Suppressor macrophage (primary cell): ENCODE data around the gene RPL19.
A peak's percentile ranks its signal among the peaks of the same experiment; 100 is the strongest.

Experiments used
- DNase-seq, 4 experiments: peaks; one replicate each; pipeline ENCODE4 v3.0.0-alpha.2; 2020 to 2022

RPL19 gene

DNA sequence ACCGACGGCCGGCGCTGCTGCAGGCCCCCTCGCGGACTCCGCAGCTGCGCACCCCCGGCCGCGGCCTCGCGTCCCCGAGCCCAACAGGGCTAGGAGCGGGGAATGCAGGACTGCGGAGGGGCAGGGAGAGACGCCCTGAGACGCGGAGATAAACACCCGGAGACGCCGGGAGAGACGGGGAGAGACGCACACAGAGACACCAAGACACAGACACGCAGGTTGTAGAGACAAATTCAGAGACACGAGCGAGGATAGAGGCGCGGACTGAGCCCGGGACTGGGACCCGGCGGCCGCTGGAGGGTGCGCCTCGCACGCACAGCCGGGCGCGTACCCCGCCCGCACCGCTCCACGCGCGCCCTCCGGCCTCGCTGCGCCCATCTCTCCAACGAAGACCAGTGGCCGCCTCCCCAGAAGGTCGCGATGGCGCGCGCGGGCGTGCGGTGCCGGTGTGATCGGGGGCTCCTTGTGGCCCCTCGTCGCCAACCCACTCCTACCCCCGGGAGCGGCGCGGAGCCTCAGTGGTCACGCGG lies 24.8 kb downstream of the RPL19 start:
- DNase-seq, result peak in 1 of 4 experiments; percentile 33

DNA sequence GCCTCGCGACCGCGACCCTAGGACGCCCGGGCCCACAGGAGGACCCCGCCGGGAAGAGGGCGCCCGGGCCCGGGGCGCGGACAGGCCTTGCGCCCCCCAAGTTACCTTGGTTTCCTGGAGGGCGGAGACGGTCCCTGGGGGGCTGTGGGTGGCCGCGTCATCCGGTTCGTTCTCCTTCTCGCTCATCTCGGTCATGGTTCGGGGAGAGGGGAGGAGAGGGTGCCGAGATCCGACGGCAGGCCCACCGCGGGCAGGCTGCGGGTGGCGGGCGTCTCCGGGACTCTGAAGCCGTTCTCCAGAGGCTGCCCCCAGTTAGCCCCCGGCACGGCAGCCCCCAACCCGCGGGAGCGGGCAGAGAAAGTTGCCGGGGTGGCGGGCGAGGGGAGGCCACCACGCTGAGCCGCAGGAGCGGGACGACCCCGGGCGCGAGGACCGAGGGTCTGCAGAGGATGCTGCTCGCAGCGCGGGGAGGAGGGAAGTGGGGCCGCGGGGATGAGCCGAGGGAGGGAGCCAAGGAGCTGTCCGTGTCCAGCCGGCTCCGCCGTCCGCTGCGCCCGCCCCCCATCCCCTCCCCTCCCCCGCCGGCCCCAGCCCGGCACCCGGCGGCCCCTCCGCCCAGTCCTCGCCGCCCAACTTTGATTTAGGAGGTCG lies 25.4 kb downstream of the RPL19 start, which contains the start of gene STAC2:
Gene STAC2 (minus strand): TSS at position 638 of the 651 bp plus-strand sequence. CDS start 443 bp downstream, at position 195.
- peak in 1 of 4 experiments; percentile 44 for DNase-seq

GRCh38 chr17:39225959-39226683 lies 26.0 kb downstream of the RPL19 start:
- peak in 2 of 4 experiments; percentile 32 to 46 for DNase-seq

DNA sequence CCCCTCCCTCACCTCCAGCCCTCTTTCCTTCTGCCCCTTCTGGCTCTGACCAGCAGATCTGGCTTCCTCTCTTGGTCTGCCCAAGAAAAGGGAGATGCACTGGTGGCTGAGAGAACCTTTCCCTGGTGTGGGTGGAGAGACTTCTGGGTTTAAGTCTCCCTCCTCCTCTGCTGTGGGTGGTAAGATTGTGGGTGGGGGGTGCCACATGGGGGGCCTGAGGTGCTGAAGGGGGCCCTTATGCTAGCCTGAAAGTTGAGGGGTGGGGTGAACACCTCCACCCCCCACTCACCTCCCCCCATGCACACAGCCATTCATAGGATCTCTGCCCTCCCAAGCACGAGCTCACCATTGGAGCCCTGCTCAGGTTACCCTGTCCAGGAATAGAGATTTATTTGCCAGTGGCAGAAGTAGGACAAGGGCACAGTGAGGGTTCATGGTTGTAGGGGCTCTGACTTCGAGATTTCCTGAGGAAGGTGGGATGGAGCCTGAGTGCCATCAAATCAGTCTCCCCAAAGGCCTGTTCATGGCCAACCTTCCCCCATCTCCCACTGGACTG lies 27.4 kb downstream of the RPL19 start:
- DNase-seq, result no peak

- peak in 2 of 4 experiments; percentile 38 to 50 for DNase-seq
Measured at GRCh38 chr17:39229274-39229913, 29.3 kb downstream of the RPL19 start.

DNA sequence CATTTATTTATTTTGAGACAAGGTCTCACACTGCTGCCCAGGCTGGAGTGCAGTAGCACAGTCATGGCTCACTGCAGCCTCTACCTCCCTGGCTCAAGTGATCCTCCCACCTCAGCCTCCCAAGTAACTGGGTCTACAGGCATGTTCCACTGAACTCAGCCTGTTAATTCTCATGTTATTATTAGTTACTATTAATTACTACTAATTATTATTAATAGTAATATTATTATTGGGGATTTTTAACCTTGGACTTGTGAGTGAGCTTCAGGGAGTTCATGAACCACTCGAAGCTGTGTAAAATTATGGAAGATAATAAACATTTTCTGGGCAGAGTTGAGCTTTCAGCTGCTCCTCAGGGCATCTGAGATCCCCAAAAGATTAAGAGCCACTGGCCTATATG lies 30.3 kb downstream of the RPL19 start:
- DNase-seq, result no peak

DNA sequence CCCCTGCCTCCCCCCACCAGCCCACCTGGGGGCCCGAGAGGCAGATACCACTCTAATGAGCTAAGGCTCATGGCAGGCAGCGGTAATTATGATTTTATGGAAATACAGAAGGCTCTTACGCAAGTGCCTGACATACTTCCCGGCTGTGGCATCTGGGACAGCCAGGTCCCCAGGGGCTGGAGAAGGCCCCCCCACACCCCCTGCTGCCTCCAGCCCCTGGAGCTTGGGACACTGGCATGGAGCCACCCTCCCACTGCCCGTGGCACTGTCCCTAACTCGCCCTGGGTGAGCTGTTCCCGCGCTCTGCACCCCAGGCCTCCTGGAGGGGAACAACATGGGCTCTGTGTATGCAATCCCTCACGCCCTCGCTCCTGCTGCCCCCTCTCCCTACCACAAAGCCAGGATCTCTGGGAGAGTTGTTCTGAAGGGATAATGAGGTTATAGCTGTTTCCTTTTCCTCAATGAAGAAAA lies 31.0 kb downstream of the RPL19 start:
- peak in 3 of 4 experiments; percentile 28 to 61 (median 59) for DNase-seq

DNA sequence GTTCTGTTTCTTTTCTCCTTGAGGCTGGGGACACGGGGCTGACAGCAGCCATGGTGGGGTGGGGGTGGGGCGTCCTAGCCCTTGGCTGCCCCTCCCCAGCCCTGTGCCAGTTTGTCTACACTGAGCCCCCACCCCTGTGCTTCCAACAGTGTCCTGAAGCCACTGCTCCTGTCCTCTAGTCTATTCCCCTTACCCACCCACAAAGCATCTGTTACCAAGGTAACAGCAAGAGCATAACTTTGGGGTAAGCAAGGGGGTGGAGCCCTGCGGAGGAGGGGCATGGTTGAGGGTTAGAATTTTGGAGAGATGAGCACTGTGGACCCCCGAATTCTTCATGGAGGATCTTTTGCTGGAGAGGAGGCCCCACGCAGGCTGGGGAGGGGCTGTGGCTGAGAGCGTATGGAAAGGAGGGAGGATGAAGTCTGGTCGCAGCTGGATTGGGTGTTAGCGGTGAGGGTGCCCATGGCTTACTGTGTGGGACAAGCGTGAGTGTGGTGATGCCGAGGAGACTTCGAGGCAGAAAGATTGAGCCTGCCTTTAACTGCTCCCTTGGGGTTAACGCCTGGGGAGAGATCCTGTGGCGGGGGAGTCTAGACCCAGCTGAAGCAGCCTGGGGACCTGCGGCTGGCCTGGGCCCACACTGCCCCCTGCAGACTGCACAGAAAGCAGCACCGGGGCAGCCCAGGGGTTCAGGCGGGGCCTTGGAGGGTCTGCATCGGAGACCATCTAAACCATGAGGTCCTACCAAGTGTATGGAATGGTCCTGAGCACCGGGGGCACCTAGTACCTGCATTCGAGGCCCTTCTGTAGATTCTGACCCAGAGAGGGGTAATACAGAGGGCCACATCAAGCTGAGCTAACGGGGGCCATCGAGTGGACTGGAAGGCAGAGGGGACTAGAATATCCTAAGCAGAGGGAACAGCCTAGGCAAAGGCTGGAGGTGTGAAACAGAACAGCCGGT lies 31.8 kb downstream of the RPL19 start:
- peak; percentile 47 to 78 (median 64) for DNase-seq

DNA sequence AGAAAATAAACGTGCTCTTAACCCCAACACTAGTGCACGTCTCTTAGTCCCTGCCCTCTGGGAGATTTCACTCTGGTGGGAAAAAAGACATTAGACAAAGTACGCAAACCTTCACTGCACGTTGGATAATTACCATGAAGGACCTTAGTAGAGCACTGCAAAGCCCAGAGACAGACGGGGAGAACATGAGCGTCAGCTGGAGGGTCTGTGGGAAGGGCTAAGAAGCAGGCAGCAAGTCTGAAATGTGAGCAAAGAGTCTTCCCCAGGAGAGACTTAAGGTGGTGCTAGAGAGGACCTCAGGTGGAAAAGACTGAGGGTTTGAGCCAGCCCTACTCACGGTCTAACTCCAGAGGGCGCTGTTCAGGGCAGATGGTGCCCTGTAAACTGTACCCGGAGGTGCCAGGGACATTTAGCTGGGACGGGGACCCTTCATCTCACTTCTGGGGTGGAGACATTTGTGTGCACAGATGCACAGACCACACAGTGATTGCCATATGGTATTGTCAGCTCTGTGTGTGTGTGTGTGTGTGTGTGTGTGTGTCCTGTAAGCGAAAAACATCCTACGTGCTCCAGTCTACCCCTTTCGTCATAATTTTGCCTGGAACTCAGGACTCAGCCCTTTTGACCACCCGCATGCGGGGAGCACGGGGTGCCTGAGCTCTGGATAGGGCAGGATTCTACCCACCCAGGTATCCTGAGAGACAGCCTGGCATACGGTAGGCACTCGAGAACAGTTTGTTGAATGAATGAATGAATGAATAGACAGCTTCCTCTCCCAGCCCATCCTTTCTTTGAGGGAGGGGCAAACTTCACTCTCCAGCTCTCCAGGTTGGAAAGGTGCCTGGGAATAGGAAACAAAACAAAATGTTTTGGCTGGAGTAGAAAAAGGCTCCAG lies 35.7 kb downstream of the RPL19 start:
- peak; percentile 40 to 67 (median 52) for DNase-seq

DNA sequence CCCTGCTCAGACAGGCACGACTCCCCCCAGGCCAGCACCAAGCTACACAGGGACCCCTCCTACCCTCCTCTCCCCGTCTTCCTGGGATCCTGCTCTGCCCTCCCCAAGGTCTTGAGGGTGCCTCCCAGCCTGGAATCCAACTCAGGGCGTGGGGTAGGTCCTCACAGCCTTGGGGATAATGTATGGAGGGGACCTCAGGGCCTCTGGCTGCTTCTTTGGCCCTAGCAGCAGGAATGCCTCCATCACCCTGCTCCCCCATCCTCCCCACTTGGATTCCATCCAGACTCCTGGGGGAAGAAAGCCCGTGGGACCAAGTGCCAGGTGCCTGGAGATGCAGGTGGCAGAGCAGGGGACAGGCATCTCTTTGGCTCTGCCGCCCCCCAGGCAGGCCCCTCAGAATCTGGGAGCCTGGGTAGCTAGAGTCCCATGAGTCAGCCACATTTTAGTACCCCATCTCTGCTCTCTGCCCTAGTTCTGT lies 36.4 kb downstream of the RPL19 start:
- DNase-seq, result no peak

- DNase-seq, result no peak
Measured at GRCh38 chr17:39236981-39237441, 36.9 kb downstream of the RPL19 start.

GRCh38 chr17:39237586-39237985 lies 37.5 kb downstream of the RPL19 start:
- DNase-seq, result no peak

DNA sequence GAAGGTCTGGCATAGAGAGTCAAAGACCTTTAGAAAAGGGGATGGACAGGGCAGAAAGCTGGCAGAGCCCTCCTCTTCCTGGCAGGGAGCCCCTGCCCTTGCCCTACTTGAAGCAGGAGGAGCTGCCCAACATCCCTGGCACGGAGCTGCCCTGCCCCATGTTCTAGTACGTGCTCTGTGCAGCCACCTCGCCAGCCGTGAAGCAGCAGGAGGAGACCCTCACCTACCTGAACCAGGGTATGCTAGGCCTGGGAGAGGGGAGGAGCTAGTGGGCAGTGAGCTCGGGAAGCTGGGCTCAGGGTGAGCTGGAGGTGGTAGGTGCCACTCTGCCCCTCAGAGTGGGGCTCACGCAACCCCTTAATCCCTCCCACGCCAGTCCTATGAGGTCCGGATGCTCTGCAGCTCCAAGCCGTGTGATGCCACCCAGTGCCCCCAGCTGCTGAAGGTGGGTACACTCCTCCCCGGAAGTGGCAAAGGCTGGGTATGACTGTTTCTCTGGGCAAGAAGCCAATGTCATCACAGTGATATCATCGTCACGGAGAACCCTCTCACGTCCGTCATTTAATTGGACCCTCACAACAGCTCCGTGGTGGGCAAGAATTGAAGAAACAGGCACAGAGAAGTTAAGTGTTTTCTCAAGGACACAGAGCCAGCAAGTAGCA lies 38.4 kb downstream of the RPL19 start:
- DNase-seq, result peak; percentile 45 to 74 (median 56)

GRCh38 chr17:39239640-39240314 lies 39.7 kb downstream of the RPL19 start:
- DNase-seq, result peak in 3 of 4 experiments; percentile 22 to 49 (median 27)

DNA sequence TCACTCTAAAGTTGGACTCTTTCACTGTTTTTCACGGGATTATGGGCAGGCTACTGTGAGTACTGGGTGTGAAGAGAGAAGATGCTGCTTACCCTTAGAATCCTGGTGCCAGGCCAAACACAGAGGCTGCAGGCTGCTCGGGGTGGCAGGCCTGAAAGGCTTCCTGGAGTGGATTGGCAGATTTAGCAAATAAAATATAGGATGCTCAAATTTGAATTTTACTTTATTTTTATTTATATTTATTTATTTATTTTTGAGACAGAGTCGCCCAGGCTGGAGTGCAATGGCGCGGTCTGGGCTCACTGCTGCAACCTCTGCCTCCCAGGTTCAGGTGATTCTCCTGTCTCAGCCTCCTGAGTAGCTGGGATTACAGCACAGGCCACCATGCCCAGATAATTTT lies 40.5 kb downstream of the RPL19 start:
- no peak for DNase-seq

DNA sequence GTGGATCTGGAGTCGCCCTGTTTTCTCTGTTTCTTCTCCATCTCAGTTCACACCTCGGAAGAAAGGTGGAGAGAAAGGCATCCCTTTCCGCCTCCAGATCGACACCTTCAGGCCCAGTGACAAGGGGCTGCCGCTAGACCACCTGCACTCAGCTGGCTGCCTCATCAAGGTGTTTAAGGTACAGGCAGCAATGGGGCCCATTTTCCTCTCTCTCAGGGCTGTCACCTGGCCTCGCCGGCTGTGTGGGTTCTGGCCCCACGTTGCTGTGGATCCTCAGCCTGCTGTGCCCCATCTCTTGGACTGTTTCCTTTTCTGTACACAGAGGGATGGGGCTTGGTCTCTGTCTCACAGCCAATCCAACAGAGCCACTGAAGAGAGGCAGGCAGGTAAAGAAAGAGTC lies 43.1 kb downstream of the RPL19 start:
- DNase-seq, result no peak

DNA sequence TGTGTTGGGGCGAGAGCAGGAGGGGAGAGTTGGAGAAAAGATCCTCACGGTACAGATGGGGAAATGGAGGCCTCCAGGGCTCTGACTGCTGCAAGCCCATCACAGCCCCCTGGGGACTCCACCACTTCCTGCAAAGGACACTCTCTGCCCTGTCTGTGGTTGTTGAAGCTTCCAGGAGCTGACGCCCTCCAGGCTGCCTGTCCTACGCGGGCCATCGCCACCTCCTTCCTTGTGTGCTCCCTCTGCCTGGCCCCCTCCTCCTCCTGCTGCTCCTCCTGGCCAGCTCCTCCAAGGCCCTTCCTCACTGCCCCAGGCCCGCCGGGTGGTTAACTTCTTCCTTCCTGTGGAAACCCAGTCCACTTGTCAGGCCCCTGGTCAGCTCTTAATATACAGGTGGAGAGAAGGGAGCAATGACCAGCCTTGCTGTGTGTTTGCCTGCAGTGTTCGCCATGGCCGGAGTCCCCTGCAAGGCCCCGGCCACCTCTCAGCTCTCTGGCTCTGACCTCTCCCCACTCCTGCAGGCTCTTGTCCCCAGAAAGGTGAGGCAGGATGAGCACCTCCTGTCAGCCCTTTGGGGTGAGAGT lies 44.0 kb downstream of the RPL19 start:
- DNase-seq, result no peak
